ENCODE results near the gene MYOZ2. TPM values are rescaled to one million over a fixed set of nuclear protein-coding genes. Genes with fewer than 3 reads are reported as not detected.

MYOZ2 gene
- polyA plus RNA-seq, 1 experiment = 0.10 TPM

DNA sequence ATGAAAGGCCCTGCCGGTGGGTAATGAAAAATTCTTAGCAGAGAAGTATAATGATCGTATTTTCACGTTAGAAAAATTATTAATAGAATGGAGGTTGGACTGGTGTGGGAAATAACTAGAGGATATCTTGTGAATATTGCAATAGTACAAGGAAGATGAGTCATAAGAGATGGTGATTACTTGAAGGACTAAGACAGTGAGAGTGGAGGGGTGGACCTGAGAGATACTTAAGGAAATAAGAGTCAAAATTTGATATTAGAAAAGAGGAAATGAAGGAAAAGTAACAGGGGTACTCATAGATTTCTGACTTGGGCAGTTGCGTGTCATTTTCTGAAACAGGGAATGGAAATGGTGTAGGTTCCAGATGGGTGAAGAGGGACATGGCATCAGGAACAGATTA is 75.1 kb downstream of the MYOZ2 start:
- TF ChIP-seq, protein P1, sequence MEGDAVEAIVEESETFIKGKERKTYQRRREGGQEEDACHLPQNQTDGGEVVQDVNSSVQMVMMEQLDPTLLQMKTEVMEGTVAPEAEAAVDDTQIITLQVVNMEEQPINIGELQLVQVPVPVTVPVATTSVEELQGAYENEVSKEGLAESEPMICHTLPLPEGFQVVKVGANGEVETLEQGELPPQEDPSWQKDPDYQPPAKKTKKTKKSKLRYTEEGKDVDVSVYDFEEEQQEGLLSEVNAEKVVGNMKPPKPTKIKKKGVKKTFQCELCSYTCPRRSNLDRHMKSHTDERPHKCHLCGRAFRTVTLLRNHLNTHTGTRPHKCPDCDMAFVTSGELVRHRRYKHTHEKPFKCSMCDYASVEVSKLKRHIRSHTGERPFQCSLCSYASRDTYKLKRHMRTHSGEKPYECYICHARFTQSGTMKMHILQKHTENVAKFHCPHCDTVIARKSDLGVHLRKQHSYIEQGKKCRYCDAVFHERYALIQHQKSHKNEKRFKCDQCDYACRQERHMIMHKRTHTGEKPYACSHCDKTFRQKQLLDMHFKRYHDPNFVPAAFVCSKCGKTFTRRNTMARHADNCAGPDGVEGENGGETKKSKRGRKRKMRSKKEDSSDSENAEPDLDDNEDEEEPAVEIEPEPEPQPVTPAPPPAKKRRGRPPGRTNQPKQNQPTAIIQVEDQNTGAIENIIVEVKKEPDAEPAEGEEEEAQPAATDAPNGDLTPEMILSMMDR (IDR thresholded peaks at IDR 0.05; ENCODE audit: low read depth, low read length) = no peak
- CTCF ChIA-PET = no interaction called here
- DNase-seq (ENCODE audit: low read depth, low spot score) = no peak
- Histone ChIP-seq H3K27ac (ENCODE audit: low read depth, low read length) (no peak overlapping the region), H3K27me3 (ENCODE audit: control insufficient read depth, insufficient read depth, low read length) (no peaks in the 10 kb centered on the region), H3K4me3 (ENCODE audit: low read depth, low read length) (no peak overlapping the region), H3K9me3 (ENCODE audit: control insufficient read depth, insufficient read depth, low read length) (no peaks in the 10 kb centered on the region)
- POLR2A ChIA-PET = no interaction called here

GRCh38 chr4:119211867-119212233 is 76.2 kb downstream of the MYOZ2 start:
- H3K27ac ChIP-seq (ENCODE audit: low read depth, low read length) = peak overlapping the region; percentile 79
- H3K4me3 ChIP-seq (ENCODE audit: low read depth, low read length) = peak overlapping the region; percentile 81
- no peaks in the 10 kb centered on the region for H3K27me3 ChIP-seq (ENCODE audit: control insufficient read depth, insufficient read depth, low read length)
- POLR2A ChIA-PET = interaction anchor here (1.1 to 2.7 kb wide), 6 partner anchors 88 to 186 kb away, joined by 3 to 14 read pairs (median 6); a partner anchor contains a TSS
- TF ChIP-seq, protein P1 (IDR thresholded peaks at IDR 0.05; ENCODE audit: low read depth, low read length) = no peak
- CTCF ChIA-PET = interaction anchor here (1.4 to 4.4 kb wide), 2 partner anchors 17 to 170 kb away, joined by 3 to 31 read pairs; no protein-coding TSS in a partner anchor
- H3K9me3 ChIP-seq (ENCODE audit: control insufficient read depth, insufficient read depth, low read length) = no peaks in the 10 kb centered on the region
- no peak for DNase-seq (ENCODE audit: low read depth, low spot score)

DNA sequence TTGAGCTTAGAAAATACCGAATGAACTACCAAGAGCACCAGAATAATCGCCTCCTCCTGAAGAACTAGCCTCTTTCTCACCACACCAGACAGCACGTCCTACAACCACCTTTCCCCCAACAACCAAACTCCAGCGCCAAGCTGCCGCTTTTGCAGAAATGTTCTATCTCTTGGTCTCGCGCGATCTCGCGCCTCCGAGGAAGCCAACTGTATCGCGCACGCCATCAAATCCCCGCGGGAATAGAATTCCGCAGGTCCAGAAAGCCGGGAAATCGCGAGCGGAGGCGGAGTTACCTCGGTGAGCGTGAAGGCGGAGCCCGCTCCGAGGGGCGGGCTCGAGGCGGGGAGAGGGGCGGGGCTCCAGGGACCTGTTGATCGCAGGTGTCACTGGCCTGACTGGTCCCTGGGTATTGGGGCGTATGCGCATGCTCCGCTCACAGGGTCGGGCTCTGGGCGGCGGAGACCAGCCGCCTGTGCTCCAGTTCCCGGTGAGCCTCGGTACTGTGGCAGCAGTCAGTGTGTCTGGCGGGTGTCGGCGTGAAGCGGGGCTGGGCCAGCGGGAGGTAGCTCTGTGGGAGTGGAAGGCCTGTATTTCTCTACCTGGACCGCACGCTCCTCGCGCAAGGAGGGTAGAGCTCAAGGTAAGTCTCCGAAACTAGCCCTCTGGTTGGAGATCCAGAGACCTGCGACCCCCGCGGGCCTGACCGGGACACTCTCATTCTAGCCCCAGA is 76.8 kb downstream of the MYOZ2 start, which contains the start of gene USP53:
TSS of gene USP53 (plus strand) at position 480 of the 730 bp plus-strand sequence. CDS start 27,047 bp downstream, outside the sequence.
- POLR2A ChIA-PET = interaction anchor here (0.8 to 2.7 kb wide), 7 partner anchors 88 to 223 kb away, joined by 3 to 14 read pairs (median 4); a partner anchor contains a TSS
- CTCF ChIA-PET = interaction anchor here (0.7 to 4.4 kb wide), 11 partner anchors 10 to 245 kb away, joined by 3 to 31 read pairs (median 3); no protein-coding TSS in a partner anchor

GRCh38 chr4:119212964-119213606 is 77.5 kb downstream of the MYOZ2 start:
- Histone ChIP-seq H3K27ac (ENCODE audit: low read depth, low read length) (peak overlapping the region; percentile 79), H3K9me3 (ENCODE audit: control insufficient read depth, insufficient read depth, low read length) (no peaks in the 10 kb centered on the region), H3K4me3 (ENCODE audit: low read depth, low read length) (peak overlapping the region; percentile 81), H3K27me3 (ENCODE audit: control insufficient read depth, insufficient read depth, low read length) (no peaks in the 10 kb centered on the region)
- ChIA-PET POLR2A (interaction anchor here (0.8 to 2.7 kb wide), 6 partner anchors 87 to 224 kb away, joined by 3 to 14 read pairs (median 6); a partner anchor contains a TSS), CTCF (interaction anchor here (0.7 to 4.4 kb wide), 12 partner anchors 9 to 245 kb away, joined by 3 to 31 read pairs (median 3); no protein-coding TSS in a partner anchor)
- peak; percentile 75 for DNase-seq (ENCODE audit: low read depth, low spot score)
- TF ChIP-seq, protein P1 (IDR thresholded peaks at IDR 0.05; ENCODE audit: low read depth, low read length) = peak; percentile 42; the same call in 1 of the 2 replicates

More for the DNA sequence above, 76.8 kb downstream of the MYOZ2 start, which contains the start of gene USP53:
- Histone ChIP-seq H3K27me3 (ENCODE audit: control insufficient read depth, insufficient read depth, low read length) (no peaks in the 10 kb centered on the region), H3K27ac (ENCODE audit: low read depth, low read length) (peak within 1 kb of the TSS; percentile 79), H3K4me3 (ENCODE audit: low read depth, low read length) (peak within 1 kb of the TSS; percentile 81), H3K9me3 (ENCODE audit: control insufficient read depth, insufficient read depth, low read length) (no peaks in the 10 kb centered on the region)
- DNase-seq (ENCODE audit: low read depth, low spot score) = peak; percentile 92
- TF ChIP-seq, protein P1 (IDR thresholded peaks at IDR 0.05; ENCODE audit: low read depth, low read length) = no peak
